Endothelial cell of umbilical vein (primary cell): ENCODE measurements around the gene LOXHD1. TPM values are rescaled to one million over a fixed set of nuclear protein-coding genes. Genes with fewer than 3 reads are reported as not detected.

Source experiments
- BruUV-seq: library from RNA; stranded (reverse); fragments of 400-500 nt; replicated peaks from 2 replicates; lab custom pipeline; 2021; lab: Mats Ljungman, UMichigan
- CTCF ChIA-PET: fragments of 300-600, 350-600 bp; sonication (Branson Sonifier 250); formaldehyde crosslinking; loops from one replicate; lab custom pipeline; 2021; ENCODE audit warnings: antibody characterized with exemption, inconsistent platforms; lab: Charles Lee
- POLR2A ChIA-PET: fragments of 300-600, 350-600 bp; sonication (Branson Sonifier 250); formaldehyde crosslinking; loops from one replicate; lab custom pipeline; 2021; ENCODE audit warnings: antibody characterized with exemption, inconsistent platforms; lab: Charles Lee
- DNase-seq: peaks from one replicate; pipeline ENCODE4 v3.0.0-alpha.2; 2011; ENCODE audit warnings: low read depth, low spot score
- FAIRE-seq: peaks from 2 replicates; lab custom pipeline; 2011; peaks lifted over from hg19 to GRCh38; lab: Jason Lieb, UNC
- H2AFZ ChIP-seq: 2 replicates; pipeline ENCODE4 v1.6.0; 2012; ENCODE audit warnings: low read depth, low read length, control low read depth, inconsistent platforms
- H3K27ac ChIP-seq: 2 replicates; pipeline ENCODE4 v1.5.1; 2011; ENCODE audit warnings: low read depth, mild to moderate bottlenecking, control low read depth, low read length, moderate library complexity; ENCODE audit not compliant: insufficient read depth
- H3K27me3 ChIP-seq, 2 experiments: 2 replicates each; pipeline versions ENCODE4 v1.6.0 to v1.6.1; 2011; ENCODE audit warnings: low read length in 2 of 2, mixed read lengths in 1 of 2; ENCODE audit not compliant: control insufficient read depth in 2 of 2, insufficient read depth in 2 of 2
- H3K36me3 ChIP-seq, 2 experiments: 2 replicates in 1 of 2; 3 replicates in 1 of 2; pipeline ENCODE4 v1.5.1; 2011; ENCODE audit warnings: low read length in 2 of 2, mild to moderate bottlenecking in 1 of 2, moderate library complexity in 1 of 2; ENCODE audit not compliant: control insufficient read depth in 2 of 2, insufficient read depth in 2 of 2; ENCODE audit errors: extremely low read depth in 1 of 2
- H3K4me1 ChIP-seq: 3 replicates; pipeline ENCODE4 v1.5.1; 2011; ENCODE audit warnings: mild to moderate bottlenecking, low read length; ENCODE audit not compliant: control insufficient read depth, insufficient read depth; ENCODE audit errors: extremely low read depth
- H3K4me2 ChIP-seq: 2 replicates; pipeline ENCODE4 v1.6.1; 2011; ENCODE audit warnings: low read length, control low read depth, mixed read lengths; ENCODE audit not compliant: insufficient read depth
- H3K4me3 ChIP-seq, 3 experiments: fragments of 200-600 bp in 1 of 3; sonication (generic), shearing (Covaris generic) in 1 of 3; replicated peaks in 1 of 3; 2 replicates each; pipeline ENCODE4 v1.5.1; 2011 to 2016; ENCODE audit warnings: control low read depth in 3 of 3, low read length in 3 of 3, mild to moderate bottlenecking in 2 of 3, inconsistent platforms in 1 of 3, low read depth in 1 of 3, moderate library complexity in 1 of 3; ENCODE audit not compliant: insufficient read depth in 1 of 3
- H3K79me2 ChIP-seq: 2 replicates; pipeline ENCODE4 v1.6.0; 2012; ENCODE audit warnings: low read length, inconsistent platforms; ENCODE audit not compliant: control insufficient read depth, insufficient read depth
- H3K9ac ChIP-seq: replicated peaks from 2 replicates; pipeline ENCODE3; 2011; ENCODE audit warnings: low read length, control low read depth; ENCODE audit not compliant: insufficient read depth; ENCODE audit errors: extremely low read depth
- H3K9me1 ChIP-seq: replicated peaks from 3 replicates; pipeline ENCODE4 v1.6.0; 2011; ENCODE audit warnings: mild to moderate bottlenecking, low read length; ENCODE audit not compliant: control insufficient read depth, insufficient read depth; ENCODE audit errors: extremely low read depth
- H3K9me3 ChIP-seq: replicated peaks from 2 replicates; pipeline ENCODE4 v1.5.1; 2012; ENCODE audit warnings: low read length, inconsistent platforms; ENCODE audit not compliant: control insufficient read depth, insufficient read depth
- H4K20me1 ChIP-seq: replicated peaks from 2 replicates; pipeline ENCODE3; 2011; ENCODE audit warnings: mild to moderate bottlenecking, low read length; ENCODE audit not compliant: control insufficient read depth, insufficient read depth; ENCODE audit errors: extremely low read depth
- CTCF ChIP-seq, 2 donors: IDR thresholded peaks; 1 replicate in 1 of 2; 2 replicates in 1 of 2; pipeline ENCODE4 v1.5.1; 2011; ENCODE audit warnings: low read length in 2 of 2, mild to moderate bottlenecking in 2 of 2, moderate library complexity in 2 of 2, control low read depth in 1 of 2, inconsistent platforms in 1 of 2, low read depth in 1 of 2; ENCODE audit not compliant: insufficient read depth in 1 of 2; ENCODE audit errors: extremely low read depth in 1 of 2
- EZH2 ChIP-seq: IDR thresholded peaks from 2 replicates; pipeline ENCODE4 v1.6.1; 2012; ENCODE audit warnings: borderline replicate concordance, low read depth, mild to moderate bottlenecking, moderate library complexity, low read length, inconsistent platforms; ENCODE audit not compliant: severe bottlenecking
- FOS ChIP-seq: IDR thresholded peaks from 2 replicates; pipeline ENCODE4 v1.6.1; 2011; ENCODE audit warnings: mild to moderate bottlenecking, low read length, moderate library complexity, borderline replicate concordance; ENCODE audit not compliant: insufficient read depth
- GATA2 ChIP-seq: IDR thresholded peaks from 2 replicates; pipeline ENCODE4 v1.7.0; 2011; ENCODE audit warnings: low read depth, mild to moderate bottlenecking, moderate library complexity, mixed read lengths, low read length; ENCODE audit not compliant: insufficient read length, insufficient read depth
- JUN ChIP-seq: IDR thresholded peaks from 2 replicates; pipeline ENCODE4 v1.6.1; 2011; ENCODE audit warnings: borderline replicate concordance, low read depth; ENCODE audit not compliant: insufficient read length, insufficient read depth
- MAX ChIP-seq: IDR thresholded peaks from 2 replicates; pipeline ENCODE4 v1.6.1; 2011; ENCODE audit not compliant: insufficient read depth, insufficient read length
- MYC ChIP-seq: IDR thresholded peaks from one replicate; pipeline ENCODE4 v1.6.1; 2011; ENCODE audit warnings: mild to moderate bottlenecking, low read depth, low read length
- POLR2A ChIP-seq: IDR thresholded peaks from 2 replicates; pipeline ENCODE4 v1.6.1; 2012; ENCODE audit warnings: low read depth, mild to moderate bottlenecking, control low read depth, low read length
- POLR2AphosphoS5 ChIP-seq: IDR thresholded peaks from 2 replicates; pipeline ENCODE4 v1.6.1; 2012; ENCODE audit warnings: low read depth, mild to moderate bottlenecking, control low read depth, low read length, moderate library complexity; ENCODE audit not compliant: insufficient read depth
- dilution Hi-C: fragments of 300-500 bp; cut with MboI; formaldehyde crosslinking; loops from one replicate; pipeline ENCODE4 v1.15.0; 2019; ENCODE audit warnings: low sequenced_read_pairs; ENCODE audit not compliant: extremely low pct_ligation_motif_present
- intact Hi-C: fragments of 100-400 bp; cut with micrococcal nuclease; formaldehyde crosslinking; loops from one replicate; pipeline ENCODE4 v1.10.0; 2022
- polyA plus RNA-seq, 4 experiments: library from polyadenylated mRNA; depleted of rRNA in 3 of 4; stranded (reverse) in 3 of 4; unstranded in 1 of 4; fragments of >200 nt; gene quantifications; 2 replicates each; pipeline versions ENCODE4 v1.2.1 to v1.2.3, GENCODE V29; 2011 to 2012; ENCODE audit warnings: missing spikeins in 1 of 4
- total RNA-seq: library from RNA; stranded (reverse); gene quantifications from 2 replicates; pipeline ENCODE4 v1.2.3, GENCODE V29; 2021

The LOXHD1 gene
- total and polyA plus RNA-seq, 2 donors (not counting 3 experiments of a cell fraction or from before 2014, with no cell fraction given) = not detected

GRCh38 chr18:46636040-46636630 lies 20.9 kb downstream of the LOXHD1 start:
- Histone ChIP-seq H3K9me3 (no peaks in the 10 kb centered on the region), H4K20me1 (no peaks in the 10 kb centered on the region), H3K79me2 (no peaks in the 10 kb centered on the region), H3K9ac (no peak overlapping the region), H3K36me3 (no peaks in the 10 kb centered on the region), H3K4me3 (no peak overlapping the region), H2AFZ (no peak overlapping the region), H3K27ac (no peak overlapping the region), H3K9me1 (no peaks in the 10 kb centered on the region), H3K4me1 (no peaks in the 10 kb centered on the region), H3K27me3 (no peaks in the 10 kb centered on the region), H3K4me2 (no peak overlapping the region)
- POLR2A ChIA-PET = no interaction called here
- FAIRE-seq (no peak), DNase-seq (no peak)
- intact Hi-C loops = no loop called here
- dilution Hi-C loops = no loop called here
- BruUV-seq = no TSS peak
- TF ChIP-seq MYC (no peak), POLR2A (no peak), CTCF (IDR thresholded peaks at IDR 0.05; ENCODE audit: extremely low read depth in 1 of 2, insufficient read depth in 1 of 2, low read depth in 1 of 2, low read length in 2 of 2) (no peak), POLR2AphosphoS5 (no peak), MAX (no peak), FOS (no peak), GATA2 (no peak), EZH2 (no peak), JUN (no peak)
- CTCF ChIA-PET = no interaction called here
